Trophoblast cell (in vitro differentiated cells and primary cell): ENCODE measurements around the gene SLC19A1.

Source experiments
- DNase-seq, 2 donors: peaks; one replicate each; pipeline ENCODE4 v3.0.0-alpha.2; 2016
- H2AFZ ChIP-seq: 2 replicates; pipeline ENCODE4 v1.6.1; 2013; ENCODE audit warnings: low read length, moderate library complexity, mild to moderate bottlenecking; ENCODE audit not compliant: insufficient read depth, poor library complexity
- H2AK5ac ChIP-seq: 2 replicates; pipeline ENCODE4 v1.6.1; 2013; ENCODE audit warnings: mild to moderate bottlenecking, low read length
- H2BK120ac ChIP-seq: 2 replicates; pipeline ENCODE4 v1.6.1; 2013; ENCODE audit warnings: low read length, mild to moderate bottlenecking, moderate library complexity; ENCODE audit not compliant: insufficient read depth, poor library complexity
- H2BK12ac ChIP-seq: 2 replicates; pipeline ENCODE4 v1.6.1; 2013; ENCODE audit warnings: mild to moderate bottlenecking, low read length, moderate library complexity
- H2BK5ac ChIP-seq: 2 replicates; pipeline ENCODE4 v1.6.1; 2013; ENCODE audit warnings: low read length, low read depth, moderate library complexity, mild to moderate bottlenecking; ENCODE audit not compliant: poor library complexity
- H3K14ac ChIP-seq: 2 replicates; pipeline ENCODE4 v1.6.1; 2013; ENCODE audit warnings: mild to moderate bottlenecking, low read length
- H3K18ac ChIP-seq: 2 replicates; pipeline ENCODE4 v1.6.1; 2013; ENCODE audit warnings: mild to moderate bottlenecking, low read length
- H3K23ac ChIP-seq: 2 replicates; pipeline ENCODE4 v1.6.1; 2013; ENCODE audit warnings: low read length
- H3K27ac ChIP-seq: 2 replicates; pipeline ENCODE4 v1.5.1; 2013; ENCODE audit warnings: low read depth, mild to moderate bottlenecking, inconsistent platforms, low read length, moderate library complexity
- H3K27me3 ChIP-seq: 2 replicates; pipeline ENCODE4 v1.6.1; 2013; ENCODE audit warnings: inconsistent platforms, mild to moderate bottlenecking, low read length, moderate library complexity; ENCODE audit not compliant: insufficient read depth
- H3K36me3 ChIP-seq, 2 experiments: 1 replicate in 1 of 2; 2 replicates in 1 of 2; pipeline ENCODE4 v1.6.1; 2013; ENCODE audit warnings: low read length in 2 of 2, mild to moderate bottlenecking in 2 of 2, moderate library complexity in 1 of 2; ENCODE audit not compliant: insufficient read depth in 2 of 2, control insufficient read depth in 1 of 2
- H3K4ac ChIP-seq: 2 replicates; pipeline ENCODE4 v1.6.1; 2013; ENCODE audit warnings: low read depth, mild to moderate bottlenecking, low read length, moderate library complexity
- H3K4me1 ChIP-seq, 2 experiments: 1 replicate in 1 of 2; 2 replicates in 1 of 2; pipeline ENCODE4 v1.6.1; 2013; ENCODE audit warnings: low read length in 2 of 2, mild to moderate bottlenecking in 2 of 2, moderate library complexity in 1 of 2; ENCODE audit not compliant: insufficient read depth in 2 of 2, control insufficient read depth in 1 of 2
- H3K4me2 ChIP-seq: 2 replicates; pipeline ENCODE4 v1.6.1; 2013; ENCODE audit warnings: inconsistent platforms, mild to moderate bottlenecking, low read length, moderate library complexity
- H3K4me3 ChIP-seq: 2 replicates; pipeline ENCODE4 v1.5.1; 2013; ENCODE audit warnings: mild to moderate bottlenecking, low read depth, low read length, inconsistent platforms
- H3K79me1 ChIP-seq: one replicate; pipeline ENCODE4 v1.6.1; 2013; ENCODE audit warnings: low read length
- H3K79me2 ChIP-seq: 2 replicates; pipeline ENCODE4 v1.6.1; 2013; ENCODE audit warnings: low read length, mild to moderate bottlenecking; ENCODE audit not compliant: control insufficient read depth, insufficient read depth, poor library complexity
- H3K9ac ChIP-seq: 2 replicates; pipeline ENCODE4 v1.6.1; 2013; ENCODE audit warnings: mild to moderate bottlenecking, low read length
- H3K9me3 ChIP-seq: 2 replicates; pipeline ENCODE4 v1.6.1; 2013; ENCODE audit warnings: low read depth, mild to moderate bottlenecking, control low read depth, inconsistent platforms, low read length; ENCODE audit not compliant: insufficient read depth
- H4K12ac ChIP-seq: 2 replicates; pipeline ENCODE4 v1.6.1; 2013; ENCODE audit warnings: low read depth, mild to moderate bottlenecking, low read length, moderate library complexity
- H4K8ac ChIP-seq: 2 replicates; pipeline ENCODE4 v1.6.1; 2013; ENCODE audit warnings: low read depth, mild to moderate bottlenecking, low read length, moderate library complexity
- H4K91ac ChIP-seq: one replicate; pipeline ENCODE4 v1.6.1; 2013; ENCODE audit warnings: low read depth, mild to moderate bottlenecking, low read length, moderate library complexity
- WGBS: extraction: QIAGEN DNeasy Blood & Tissue Kit; methylation state at CpG from one replicate; pipeline ENCODE4 v1.1.7; 2013; ENCODE audit warnings: missing lambda C conversion rate; ENCODE audit not compliant: insufficient read length, insufficient coverage; ENCODE audit errors: extremely low coverage; 5-methylcytosine and 5-hydroxymethylcytosine counted together

SLC19A1 gene

GRCh38 chr21:45572783-45573451 lies 30.7 kb upstream of the SLC19A1 start:
- no peaks in the 10 kb centered on the region for H3K36me3 ChIP-seq
- no CpG with 5 or more reads among the region's 11 CpGs for WGBS

GRCh38 chr21:45572231-45572630 lies 30.0 kb upstream of the SLC19A1 start:
- H3K79me2 ChIP-seq, result no peaks in the 10 kb centered on the region
- H3K4me3 ChIP-seq, result no peak overlapping the region
- no peak overlapping the region for H4K12ac ChIP-seq
- no peak overlapping the region for H3K4me2 ChIP-seq
- no peak overlapping the region for H3K27ac ChIP-seq
- H2BK12ac ChIP-seq, result no peak overlapping the region
- no peak for DNase-seq
- peaks cover 3% of the 10 kb centered on the region for H3K9me3 ChIP-seq
- H3K18ac ChIP-seq, result no peak overlapping the region
- no peak overlapping the region for H4K91ac ChIP-seq
- H3K79me1 ChIP-seq, result no peaks in the 10 kb centered on the region
- H3K36me3 ChIP-seq, result no peaks in the 10 kb centered on the region
- no peak overlapping the region for H3K9ac ChIP-seq
- no peak overlapping the region for H2AK5ac ChIP-seq
- H4K8ac ChIP-seq, result no peak overlapping the region
- no peak overlapping the region for H2AFZ ChIP-seq
- H2BK120ac ChIP-seq, result no peak overlapping the region
- H3K14ac ChIP-seq, result no peak overlapping the region
- peaks cover 0 to 5% of the 10 kb centered on the region in 2 experiments for H3K4me1 ChIP-seq
- H2BK5ac ChIP-seq, result no peak overlapping the region
- no peaks in the 10 kb centered on the region for H3K27me3 ChIP-seq
- no CpG with 5 or more reads among the region's 8 CpGs for WGBS
- no peak overlapping the region for H3K4ac ChIP-seq
- H3K23ac ChIP-seq, result no peak overlapping the region

More at GRCh38 chr21:45572783-45573451, 30.7 kb upstream of the SLC19A1 start:
- H3K4ac ChIP-seq, result no peak overlapping the region
- no peak overlapping the region for H3K4me3 ChIP-seq
- no peak overlapping the region for H3K27ac ChIP-seq
- no peak overlapping the region for H2BK12ac ChIP-seq
- H3K18ac ChIP-seq, result no peak overlapping the region
- H2AK5ac ChIP-seq, result no peak overlapping the region
- no peak overlapping the region for H2AFZ ChIP-seq
- no peak overlapping the region for H4K8ac ChIP-seq
- H3K4me2 ChIP-seq, result no peak overlapping the region
- H3K9me3 ChIP-seq, result peaks cover 3% of the 10 kb centered on the region
- no peak overlapping the region for H4K12ac ChIP-seq
- H3K27me3 ChIP-seq, result no peaks in the 10 kb centered on the region
- H2BK120ac ChIP-seq, result no peak overlapping the region
- no peaks in the 10 kb centered on the region for H3K79me1 ChIP-seq
- H3K9ac ChIP-seq, result no peak overlapping the region
- H3K79me2 ChIP-seq, result no peaks in the 10 kb centered on the region
- no peak overlapping the region for H4K91ac ChIP-seq
- H3K23ac ChIP-seq, result no peak overlapping the region
- H3K4me1 ChIP-seq, result peaks cover 0 to 5% of the 10 kb centered on the region in 2 experiments
- DNase-seq, result no peak
- H3K14ac ChIP-seq, result no peak overlapping the region
- no peak overlapping the region for H2BK5ac ChIP-seq

GRCh38 chr21:45571641-45572040 lies 29.4 kb upstream of the SLC19A1 start:
- H2BK120ac ChIP-seq, result no peak overlapping the region
- DNase-seq, result no peak

GRCh38 chr21:45570826-45571601 lies 28.8 kb upstream of the SLC19A1 start:
- Histone ChIP-seq H3K79me2 (no peaks in the 10 kb centered on the region), H4K12ac (no peak overlapping the region), H4K8ac (no peak overlapping the region), H3K27me3 (no peaks in the 10 kb centered on the region), H3K9me3 (no peaks in the 10 kb centered on the region), H3K14ac (no peak overlapping the region), H3K4ac (no peak overlapping the region), H2BK12ac (no peak overlapping the region), H3K4me3 (no peak overlapping the region), H3K23ac (no peak overlapping the region), H3K27ac (no peak overlapping the region), H3K79me1 (no peaks in the 10 kb centered on the region), H3K9ac (no peak overlapping the region), H3K4me2 (no peak overlapping the region), H3K18ac (no peak overlapping the region), H2AK5ac (no peak overlapping the region), H2AFZ (no peak overlapping the region), H3K4me1 (peaks cover 0 to 5% of the 10 kb centered on the region in 2 experiments), H3K36me3 (no peaks in the 10 kb centered on the region), H2BK5ac (no peak overlapping the region), H4K91ac (no peak overlapping the region), H2BK120ac (no peak overlapping the region)
- no CpG with 5 or more reads among the region's 20 CpGs for WGBS
- no peak for DNase-seq

More at GRCh38 chr21:45571641-45572040, 29.4 kb upstream of the SLC19A1 start:
- Histone ChIP-seq H3K36me3 (no peaks in the 10 kb centered on the region), H2AFZ (no peak overlapping the region), H3K4me3 (no peak overlapping the region), H3K27me3 (no peaks in the 10 kb centered on the region), H3K27ac (no peak overlapping the region), H3K4me2 (no peak overlapping the region), H3K79me1 (no peaks in the 10 kb centered on the region), H3K4ac (no peak overlapping the region), H3K9ac (no peak overlapping the region), H3K9me3 (peaks cover under 1% of the 10 kb centered on the region), H2AK5ac (no peak overlapping the region), H3K18ac (no peak overlapping the region), H3K4me1 (peaks cover 0 to 5% of the 10 kb centered on the region in 2 experiments), H2BK12ac (no peak overlapping the region), H3K14ac (no peak overlapping the region), H4K91ac (no peak overlapping the region), H2BK5ac (no peak overlapping the region), H4K12ac (no peak overlapping the region), H3K23ac (no peak overlapping the region), H4K8ac (no peak overlapping the region), H3K79me2 (no peaks in the 10 kb centered on the region)
- no CpG with 5 or more reads among the region's 15 CpGs for WGBS
